ENCODE measurements around the gene DAAM2.

DAAM2 gene

GRCh38 chr6:39848171-39848570 is 56.0 kb downstream of the DAAM2 start:
- DNase-seq (ENCODE audit: low spot score) = no peak

DNA sequence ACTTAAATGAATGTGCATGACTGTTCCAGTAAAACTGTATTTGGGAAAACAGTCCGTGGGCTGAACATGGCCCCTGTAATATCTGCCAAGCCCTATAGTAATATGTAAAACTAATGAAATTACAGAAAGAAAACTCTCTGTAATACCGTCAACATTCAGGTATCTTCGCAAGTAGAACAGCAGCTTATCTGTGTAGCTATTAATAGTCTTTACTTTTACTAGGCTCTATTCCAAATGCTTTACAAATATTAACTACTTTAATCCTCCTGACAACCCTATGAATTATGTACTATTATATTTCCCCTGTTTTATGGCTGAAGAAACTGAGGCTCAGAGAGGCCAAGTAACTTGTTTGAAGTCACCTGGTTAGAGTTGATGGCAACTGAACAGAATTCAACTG is 57.1 kb downstream of the DAAM2 start:
- DNase-seq (ENCODE audit: low spot score) = no peak

- no peak for DNase-seq (ENCODE audit: low spot score)
Observed at GRCh38 chr6:39849764-39850163, 57.6 kb downstream of the DAAM2 start.

- DNase-seq (ENCODE audit: low spot score) = no peak
Observed at GRCh38 chr6:39850736-39851297, 58.6 kb downstream of the DAAM2 start.

- no peak for DNase-seq (ENCODE audit: low spot score)
Observed at GRCh38 chr6:39851331-39851730, 59.2 kb downstream of the DAAM2 start.

GRCh38 chr6:39852324-39852723 is 60.1 kb downstream of the DAAM2 start:
- DNase-seq (ENCODE audit: low spot score) = no peak

- DNase-seq (ENCODE audit: low spot score) = no peak
Observed at GRCh38 chr6:39853604-39854003, 61.4 kb downstream of the DAAM2 start.

DNA sequence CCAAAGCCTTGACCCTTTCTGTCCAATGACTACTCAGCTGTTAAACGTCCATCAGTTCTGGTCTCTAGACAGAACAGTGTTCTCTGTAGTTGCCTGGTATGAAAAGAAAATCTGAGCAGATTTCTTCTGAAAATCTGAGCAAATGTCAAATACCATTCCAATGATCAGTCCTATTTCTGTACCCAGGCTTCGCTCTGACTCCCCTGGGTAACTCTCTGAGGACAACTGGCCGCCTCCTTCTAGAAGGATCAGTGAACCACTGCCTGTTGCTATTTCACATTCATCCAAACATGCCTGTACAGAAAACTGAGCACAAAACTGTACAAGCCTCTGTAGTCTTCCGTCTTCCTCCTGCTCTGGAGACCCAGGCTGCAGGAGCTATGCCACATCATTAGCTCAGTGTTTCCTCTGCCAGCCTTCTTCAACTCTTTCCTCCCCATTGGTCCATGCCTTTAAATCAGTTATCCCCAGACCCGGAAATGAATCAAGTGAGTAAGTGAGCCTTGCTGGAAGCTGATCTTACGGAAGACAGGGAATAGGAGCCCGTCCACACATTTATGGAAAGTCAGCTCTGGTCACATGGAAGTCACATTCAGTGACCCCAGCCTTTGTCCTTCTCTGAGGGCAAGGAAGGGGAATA is 63.3 kb downstream of the DAAM2 start:
- no peak for DNase-seq (ENCODE audit: low spot score)

- no peak for DNase-seq (ENCODE audit: low spot score)
Observed at GRCh38 chr6:39859025-39859424, 66.8 kb downstream of the DAAM2 start.

DNA sequence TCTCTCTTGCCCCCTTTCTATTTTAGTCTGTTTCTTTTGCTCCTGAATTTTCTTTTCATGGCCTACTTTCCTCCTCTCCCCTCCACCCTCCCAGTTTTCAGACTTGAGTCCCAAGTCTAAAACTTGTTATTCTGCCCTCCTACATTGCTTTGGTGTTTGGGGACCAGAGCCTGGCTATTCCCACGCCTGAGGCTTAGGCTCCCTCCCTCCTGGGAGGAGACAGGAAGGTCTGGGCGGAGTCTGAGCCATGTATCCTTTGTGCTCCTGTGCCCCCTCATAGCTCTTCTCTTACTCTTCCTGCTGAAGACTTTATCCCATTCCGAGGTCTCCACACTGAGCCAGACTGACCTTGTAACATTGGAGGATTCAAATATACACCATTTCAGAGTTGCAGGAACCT is 69.5 kb downstream of the DAAM2 start:
- no peak for DNase-seq (ENCODE audit: low spot score)

DNA sequence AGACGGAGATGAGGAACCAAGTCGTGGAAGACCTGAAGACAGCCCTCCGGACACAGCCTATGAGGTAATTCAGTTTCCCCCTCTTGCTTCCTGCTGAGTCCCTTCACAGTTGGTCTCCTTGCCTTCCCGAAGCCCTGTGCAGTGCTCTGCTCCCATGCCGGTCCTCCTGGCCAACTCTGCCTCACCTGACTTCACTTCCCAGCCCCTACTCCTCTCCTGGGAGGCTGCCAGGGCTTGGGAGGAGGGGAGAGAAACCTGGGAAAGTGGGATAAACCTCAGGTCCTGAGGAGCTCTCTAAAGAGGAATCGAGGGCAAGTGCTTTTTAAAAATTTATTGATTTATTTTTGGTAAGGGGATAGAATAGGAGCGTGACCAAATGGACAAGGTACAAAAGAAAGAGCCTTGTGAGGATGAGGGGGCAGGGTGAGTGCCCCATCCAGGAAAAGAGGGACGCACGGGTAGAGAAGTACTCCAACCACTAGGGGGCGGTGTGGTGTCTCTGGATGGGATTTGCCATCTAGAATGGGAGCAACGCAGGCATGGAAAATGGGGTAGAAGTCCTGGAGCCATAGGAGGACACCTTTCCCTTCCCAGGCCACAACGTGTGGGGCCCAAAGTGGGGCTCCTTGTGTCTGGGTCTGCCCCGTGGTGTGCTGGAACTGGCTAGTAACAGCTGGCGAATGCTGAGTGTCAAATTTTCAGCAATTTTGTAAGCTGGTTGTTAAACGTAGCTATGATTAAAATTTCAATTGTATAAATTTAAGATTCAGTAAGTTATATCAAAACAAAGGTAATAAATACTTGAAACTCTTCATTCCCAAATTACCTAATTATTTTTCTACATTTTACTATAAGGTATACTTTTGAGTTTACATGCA is 73.1 kb downstream of the DAAM2 start:
- DNase-seq (ENCODE audit: low spot score) = peak; percentile 14

- DNase-seq (ENCODE audit: low spot score) = no peak
Observed at GRCh38 chr6:39867592-39867991, 75.4 kb downstream of the DAAM2 start.

- no peak for DNase-seq (ENCODE audit: low spot score)
Observed at GRCh38 chr6:39870950-39871349, 78.8 kb downstream of the DAAM2 start.

DNA sequence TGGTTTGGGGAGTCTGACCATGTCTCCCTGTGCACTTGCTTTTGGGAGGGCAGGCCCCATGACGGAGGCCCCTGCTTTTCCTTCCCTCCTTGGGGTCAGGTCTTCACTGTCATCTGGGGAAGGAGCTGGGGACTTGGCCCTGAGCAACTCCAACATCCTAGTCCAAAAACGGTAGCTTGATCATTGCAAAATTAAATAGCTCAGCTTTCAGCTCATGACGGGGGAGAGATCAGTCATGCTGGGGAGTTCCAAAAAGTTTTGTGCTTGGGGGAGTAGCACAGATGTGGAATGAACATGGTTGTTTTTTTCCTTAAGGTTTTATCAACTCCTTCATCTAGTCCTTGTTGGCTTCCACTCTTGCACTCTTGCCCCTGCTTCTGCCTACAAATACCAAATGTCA is 81.3 kb downstream of the DAAM2 start:
- DNase-seq (ENCODE audit: low spot score) = no peak

- DNase-seq (ENCODE audit: low spot score) = no peak
Observed at GRCh38 chr6:39876111-39876510, 83.9 kb downstream of the DAAM2 start.

DNA sequence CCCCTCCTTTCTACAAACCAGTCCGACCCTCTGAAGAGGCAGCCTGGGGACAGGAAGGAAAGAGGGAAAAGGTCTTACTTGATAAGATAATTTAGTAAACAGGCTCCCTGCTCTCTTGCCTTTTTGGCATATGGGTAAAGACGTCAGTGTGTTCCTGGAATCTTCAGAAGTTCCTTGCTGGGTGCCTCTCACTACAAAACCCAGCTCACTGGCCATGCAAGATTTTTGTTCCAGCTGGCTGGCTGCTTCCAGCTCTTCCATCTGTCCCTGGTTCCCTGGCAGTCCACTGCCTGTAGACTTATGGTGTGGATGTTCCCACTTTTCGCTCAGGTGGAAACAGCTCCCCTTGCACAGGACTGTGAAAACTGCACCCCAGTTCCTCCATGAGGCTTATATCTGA is 84.7 kb downstream of the DAAM2 start:
- DNase-seq (ENCODE audit: low spot score) = no peak

GRCh38 chr6:39879535-39879934 is 87.4 kb downstream of the DAAM2 start:
- no peak for DNase-seq (ENCODE audit: low spot score)

DNA sequence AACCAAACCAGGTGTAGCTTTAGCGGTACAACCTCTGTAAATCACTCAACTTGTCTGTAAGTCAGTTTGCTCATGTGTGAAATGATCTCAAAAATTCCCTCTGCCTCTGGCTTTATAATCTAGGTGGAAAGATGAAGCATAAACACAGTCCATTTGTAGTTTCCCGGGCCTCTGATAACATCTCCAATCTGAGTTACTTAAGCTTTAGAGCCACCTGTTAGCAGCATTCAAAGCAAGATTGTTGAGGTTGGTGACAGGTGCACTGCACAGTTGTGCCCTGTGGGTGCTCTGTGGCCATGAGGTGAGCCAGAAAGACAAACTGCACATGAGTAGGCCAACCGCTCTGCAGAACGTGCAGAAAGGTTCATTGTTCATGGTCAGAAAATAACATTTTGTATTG is 88.4 kb downstream of the DAAM2 start:
- DNase-seq (ENCODE audit: low spot score) = no peak

- DNase-seq (ENCODE audit: low spot score) = no peak
Observed at GRCh38 chr6:39881851-39882530, 89.8 kb downstream of the DAAM2 start.

- no peak for DNase-seq (ENCODE audit: low spot score)
Observed at GRCh38 chr6:39882531-39882899, 90.3 kb downstream of the DAAM2 start.

- no peak for DNase-seq (ENCODE audit: low spot score)
Observed at GRCh38 chr6:39884696-39885095, 92.5 kb downstream of the DAAM2 start.

DNA sequence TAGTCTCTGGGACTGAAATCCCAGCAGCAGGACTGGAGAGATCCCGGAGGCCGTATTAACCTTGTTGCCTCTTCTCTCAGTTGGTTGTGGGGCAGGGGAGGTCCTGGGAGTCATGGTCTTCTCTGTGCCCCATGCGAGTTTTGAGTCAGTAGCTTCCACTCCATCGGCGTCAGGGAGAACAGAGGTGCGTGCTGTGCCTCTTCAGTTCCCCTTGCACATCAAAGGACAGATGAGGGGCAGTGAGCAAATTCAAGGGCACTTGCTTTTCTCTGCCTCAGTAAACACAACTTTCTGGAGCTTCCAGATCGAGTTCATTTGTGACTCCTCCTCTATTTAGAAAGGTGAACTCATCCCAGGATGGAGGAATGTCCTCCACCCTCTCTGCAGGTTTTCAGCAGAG is 93.5 kb downstream of the DAAM2 start:
- no peak for DNase-seq (ENCODE audit: low spot score)

GRCh38 chr6:39886871-39887270 is 94.7 kb downstream of the DAAM2 start:
- no peak for DNase-seq (ENCODE audit: low spot score)

All from CD4-positive, alpha-beta T cell treated with Interleukin-6 at 100 ng/mL for 8 hours (primary cell).